Endometrial microvascular endothelial cells (primary cell): ENCODE measurements around the gene TPCN2. TPM values are rescaled to one million over a fixed set of nuclear protein-coding genes. Genes with fewer than 3 reads are reported as not detected.
"Not testable (repeated sequence)": the region's sequence is repeated elsewhere in the genome, so short reads cannot be mapped to it uniquely, and the experiment has no call there.

Experiments
- in situ Hi-C: cut with HindIII; loops from 2 replicates; pipeline ENCODE4 v1.10.0; 2017; ENCODE audit warnings: low sequenced_read_pairs, low pct_unique_long_range_greater_than_20kb; ENCODE audit errors: inconsistent ontology term
- total RNA-seq: library from RNA; depleted of rRNA; stranded (reverse); fragments of >200 nt; gene quantifications from one replicate; pipeline ENCODE4 v1.2.3, GENCODE V29; 2015; ENCODE audit errors: inconsistent ontology term

Gene TPCN2
- total RNA-seq, 1 donor from 2014 or later, result 7.2 TPM

- in situ Hi-C loops, result no loop called here
Observed at GRCh38 chr11:69130654-69131053, 81.9 kb downstream of the TPCN2 start.

DNA sequence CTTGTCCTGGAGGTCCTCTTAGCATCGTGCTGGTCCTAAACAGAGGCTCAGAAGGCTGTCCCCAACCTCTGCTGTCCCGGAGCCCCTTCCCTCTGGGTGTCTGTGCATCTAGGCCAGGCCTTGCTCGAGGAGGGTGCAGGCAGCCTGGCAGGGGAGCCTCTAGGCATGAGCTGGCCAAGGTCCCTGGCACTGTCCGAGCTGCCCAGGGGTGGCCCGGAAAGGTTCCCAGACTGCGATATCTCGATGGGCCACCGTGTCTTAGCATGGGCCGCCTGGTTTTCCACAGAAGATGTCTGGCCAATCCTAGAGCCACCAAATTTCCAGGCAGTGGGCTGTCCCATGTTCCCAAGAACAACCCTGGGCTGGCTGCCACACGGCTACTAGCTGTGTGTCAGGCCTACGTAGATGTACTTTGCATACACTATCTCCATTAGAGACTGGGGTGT, 82.4 kb downstream of the TPCN2 start:
- in situ Hi-C loops, result no loop called here

DNA sequence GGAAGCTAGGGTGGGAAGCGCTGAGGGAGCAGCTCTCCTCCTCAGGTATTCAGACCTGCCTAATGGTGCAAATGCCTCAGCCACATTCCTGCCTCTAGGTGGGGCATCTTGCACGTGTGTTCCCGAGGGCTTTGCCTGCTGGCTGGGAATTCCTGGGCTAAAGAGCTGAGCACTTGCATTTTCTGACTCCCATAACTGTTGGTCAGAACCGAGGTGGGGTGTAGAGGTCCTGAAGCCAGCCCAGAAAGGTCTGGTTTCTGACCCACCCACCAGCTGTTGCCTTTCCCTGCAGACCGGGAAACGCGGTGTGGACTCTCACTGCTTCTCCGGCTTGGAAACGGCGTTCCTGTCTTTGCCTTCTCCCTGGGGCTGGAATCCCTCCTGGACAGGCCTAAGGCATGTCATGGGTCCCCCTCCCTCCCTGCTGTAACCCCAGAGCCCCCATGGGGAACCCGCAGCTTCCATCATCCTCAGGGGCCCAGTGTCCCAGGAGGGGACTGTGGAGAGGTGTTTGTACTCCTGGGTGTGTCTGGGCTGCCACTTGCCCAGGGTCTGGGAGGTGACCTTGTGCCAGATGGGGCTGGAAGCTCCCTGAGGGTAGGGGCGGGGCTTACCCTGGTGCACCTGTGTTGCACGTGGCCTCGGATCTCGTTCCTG, 83.0 kb downstream of the TPCN2 start:
- in situ Hi-C loops, result no loop called here

GRCh38 chr11:69132301-69132670, 83.6 kb downstream of the TPCN2 start:
- in situ Hi-C loops, result no loop called here

DNA sequence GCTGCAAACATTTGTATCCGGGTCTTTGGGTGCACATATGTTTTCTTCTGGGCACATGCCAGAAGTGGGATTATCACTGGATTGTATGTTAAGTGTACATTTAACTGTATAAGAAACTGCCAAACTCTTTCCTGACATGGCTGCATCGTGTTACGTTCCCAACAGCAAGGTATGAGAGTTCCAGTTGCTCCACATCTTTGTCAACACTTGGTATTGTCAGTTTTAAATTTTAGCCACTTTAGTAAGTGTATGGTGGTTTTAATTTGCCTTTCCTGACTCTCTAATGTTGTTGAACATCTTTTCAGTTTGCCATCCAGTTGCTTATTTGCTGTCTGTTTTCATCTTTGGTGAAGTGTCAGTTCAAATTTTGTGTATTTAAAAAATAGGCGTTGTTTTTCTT, 84.5 kb downstream of the TPCN2 start:
- in situ Hi-C loops, result no loop called here

DNA sequence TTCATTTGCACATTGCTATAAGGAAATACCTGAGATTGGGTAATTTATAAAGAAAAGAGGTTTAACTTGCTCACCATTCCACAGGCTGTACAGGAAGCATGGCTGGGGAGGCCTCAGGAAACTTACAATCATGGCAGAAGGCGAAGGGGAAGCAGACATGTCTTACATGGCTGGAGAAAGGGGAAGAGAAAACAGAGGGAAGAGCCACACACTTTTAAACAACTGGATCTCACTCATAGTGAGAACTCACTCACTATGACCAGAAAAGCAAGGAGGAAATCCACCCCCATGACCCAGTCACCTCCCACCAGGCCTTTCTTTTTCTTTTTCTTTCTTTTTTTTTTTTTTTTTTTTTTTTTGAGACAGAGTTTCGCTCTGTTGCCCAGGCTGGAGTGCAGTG, 85.5 kb downstream of the TPCN2 start:
- in situ Hi-C loops, result not testable (repeated sequence)

DNA sequence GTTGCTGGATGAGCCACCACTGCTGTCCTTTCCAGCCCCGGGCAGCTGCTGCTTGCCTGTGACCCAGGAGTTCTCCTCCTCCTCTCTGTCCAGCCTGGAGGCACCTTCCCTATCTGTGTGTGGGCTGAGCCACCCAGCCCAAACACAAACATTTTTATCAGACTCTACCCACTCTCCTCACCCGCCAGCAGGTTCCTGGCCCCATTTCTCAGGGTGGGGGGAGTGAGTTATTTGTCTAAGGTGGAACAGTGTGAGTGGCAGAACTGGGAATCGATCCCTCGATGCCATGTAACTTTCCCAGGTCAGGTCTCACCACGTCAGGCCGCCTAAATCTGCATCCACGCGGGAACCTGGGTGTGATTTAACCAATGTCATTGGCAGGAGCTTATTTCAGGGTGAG, 86.2 kb downstream of the TPCN2 start:
- in situ Hi-C loops, result no loop called here

- in situ Hi-C loops, result no loop called here
Observed at GRCh38 chr11:69135420-69136363, 87.0 kb downstream of the TPCN2 start.

DNA sequence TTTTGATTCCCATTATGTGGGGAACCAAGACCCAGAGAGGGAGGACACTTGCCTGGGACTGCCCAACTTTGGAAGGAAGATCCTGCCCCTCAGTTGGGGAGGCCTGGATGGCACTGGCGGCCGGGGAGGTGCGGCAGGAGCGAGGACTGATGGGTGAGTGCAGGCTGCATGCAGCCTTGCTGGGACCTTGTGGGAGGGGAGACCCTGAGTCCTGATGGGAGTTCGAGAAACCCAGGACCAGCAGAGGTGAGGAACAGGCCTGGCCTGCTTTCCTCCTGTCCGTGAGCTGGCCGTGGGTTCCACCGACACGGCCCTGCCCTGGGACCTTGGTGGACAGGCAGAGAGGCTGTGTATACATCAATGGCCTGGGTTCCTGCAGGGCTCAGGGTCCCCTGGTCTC, 87.7 kb downstream of the TPCN2 start:
- in situ Hi-C loops, result no loop called here

GRCh38 chr11:69137151-69137844, 88.6 kb downstream of the TPCN2 start:
- in situ Hi-C loops, result no loop called here

DNA sequence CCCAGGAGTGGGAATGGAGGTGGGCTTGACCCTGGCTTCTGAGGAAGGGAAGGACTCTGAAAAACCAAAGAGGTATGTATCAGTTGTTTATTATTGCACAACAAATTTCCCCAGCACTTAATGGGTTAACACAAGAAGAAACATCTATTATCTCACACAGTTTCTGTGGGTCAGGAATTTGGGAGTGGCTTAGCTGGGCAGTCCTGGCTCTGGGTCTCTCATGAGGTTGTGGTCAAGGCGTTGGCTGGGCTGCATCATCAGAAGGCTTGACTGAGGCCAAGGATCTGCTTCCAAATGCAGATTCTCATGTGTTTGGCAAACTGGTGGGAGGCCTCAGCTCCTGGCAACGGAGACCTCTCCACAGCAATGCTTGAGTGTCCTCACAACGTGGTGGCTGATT, 89.5 kb downstream of the TPCN2 start:
- in situ Hi-C loops, result no loop called here

- in situ Hi-C loops, result not testable (repeated sequence)
Observed at GRCh38 chr11:69140161-69140560, 91.4 kb downstream of the TPCN2 start.

DNA sequence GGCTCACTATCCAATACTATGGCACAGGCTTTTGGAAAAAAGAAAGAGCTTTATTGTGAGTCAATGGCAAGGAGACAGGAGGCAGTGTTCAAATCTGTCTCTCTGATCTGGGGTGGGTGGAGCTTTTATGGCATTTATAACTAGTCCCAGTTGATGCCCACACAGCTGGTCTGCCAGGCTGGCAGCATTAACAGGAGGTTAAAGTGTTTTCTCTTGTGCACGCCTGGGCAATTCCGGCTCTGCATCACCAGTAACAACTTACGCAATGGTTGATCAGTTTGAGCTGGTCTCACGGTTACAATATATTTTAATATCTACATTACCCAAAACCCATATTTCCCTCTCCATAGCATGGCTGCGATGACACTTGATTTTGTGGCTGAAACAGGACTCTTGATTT, 91.9 kb downstream of the TPCN2 start:
- in situ Hi-C loops, result no loop called here

GRCh38 chr11:69141742-69142141, 93.0 kb downstream of the TPCN2 start:
- in situ Hi-C loops, result no loop called here

DNA sequence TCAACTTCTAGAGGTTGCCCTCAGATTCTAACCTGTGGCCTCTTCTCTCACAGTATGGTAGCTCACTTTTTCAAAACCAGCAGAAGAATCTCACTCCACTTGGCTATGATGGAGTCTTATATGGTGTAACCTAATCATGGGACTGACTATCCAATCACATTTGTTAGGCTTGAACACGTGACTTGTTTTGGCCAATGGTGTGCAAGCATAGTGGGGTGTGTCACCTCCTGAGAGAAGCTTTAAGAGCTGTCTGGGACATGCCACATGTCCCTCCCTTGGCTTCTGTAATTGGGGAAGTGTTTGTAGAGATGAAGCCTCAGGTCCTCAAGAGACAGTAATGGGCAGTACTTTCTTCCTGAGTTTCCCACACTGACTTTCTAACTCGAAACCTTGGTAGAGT, 94.2 kb downstream of the TPCN2 start:
- in situ Hi-C loops, result no loop called here

DNA sequence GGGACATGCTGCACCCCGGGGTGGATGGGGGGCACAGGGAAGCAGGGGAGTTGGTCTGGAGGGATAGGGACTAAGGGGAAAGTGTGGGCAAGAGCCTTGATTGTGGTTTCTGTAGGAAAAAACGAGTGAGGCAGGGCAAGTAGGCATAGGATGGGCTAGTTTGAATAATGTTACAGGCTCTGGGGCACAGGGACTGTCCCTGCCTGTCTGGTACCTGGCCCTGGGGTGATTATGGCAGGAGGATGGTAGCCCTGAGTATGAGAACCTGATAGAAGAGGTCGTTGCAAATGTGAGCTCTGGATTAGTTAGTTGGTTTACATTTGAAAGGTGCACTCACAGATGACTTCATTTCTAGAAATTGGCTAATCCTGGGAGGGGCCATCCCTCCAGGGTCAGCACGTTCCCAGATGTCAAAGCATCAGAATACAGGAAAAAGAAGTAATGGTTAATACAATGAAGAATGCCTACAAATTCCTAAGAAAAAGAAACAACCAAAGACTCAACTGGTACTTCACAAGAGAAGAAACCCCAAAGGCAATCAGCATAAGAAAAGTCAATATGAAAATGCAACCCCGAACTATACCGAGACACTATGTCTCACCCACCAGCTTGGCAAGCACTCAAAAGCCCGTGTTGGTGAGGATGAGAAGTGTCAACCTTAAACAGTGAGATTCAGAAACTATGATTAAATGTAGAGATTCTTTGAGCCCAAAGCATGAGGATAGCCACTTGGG, 95.8 kb downstream of the TPCN2 start:
- in situ Hi-C loops, result no loop called here

DNA sequence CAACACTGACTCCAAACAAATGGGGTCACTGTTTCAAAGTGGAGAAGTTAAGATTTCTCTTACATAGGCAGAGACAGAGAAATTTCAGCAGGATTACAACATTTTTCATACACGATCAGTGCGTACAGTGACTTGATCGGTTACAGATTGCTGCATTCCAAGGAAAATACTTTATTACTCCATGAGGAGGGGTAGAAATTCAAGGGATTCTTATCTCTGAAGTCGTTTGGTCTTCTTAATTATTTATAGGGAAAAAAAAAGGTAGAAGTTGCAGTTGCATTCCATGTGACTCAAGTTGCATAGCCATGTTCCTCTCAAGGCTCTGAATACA, 96.3 kb downstream of the TPCN2 start:
- in situ Hi-C loops, result no loop called here

- in situ Hi-C loops, result no loop called here
Observed at GRCh38 chr11:69148377-69148762, 99.6 kb downstream of the TPCN2 start.

- in situ Hi-C loops, result no loop called here
Observed at GRCh38 chr11:69148806-69149205, 100.1 kb downstream of the TPCN2 start.
